HCT116 (cell line): Measurements from ENCODE around the gene IRGM. TPM values are rescaled to one million over a fixed set of nuclear protein-coding genes. Genes with fewer than 3 reads are reported as not detected.

Experiments
- ATAC-seq: fragments of 200-7000 bp; cut with Tn5 transposase; 2 replicates; pipeline ENCODE4 v1.9.1; 2020; ENCODE audit warnings: mild to moderate bottlenecking, moderate library complexity
- BruUV-seq: library from RNA; stranded (reverse); fragments of 400-500 nt; replicated peaks from 2 replicates; lab custom pipeline; 2021; lab: Mats Ljungman, UMichigan
- CTCF ChIA-PET: fragments of 300-600 bp; sonication (Branson Sonifier 250); formaldehyde crosslinking; loops from one replicate; lab custom pipeline; 2021; ENCODE audit warnings: antibody characterized with exemption; lab: Charles Lee
- POLR2A ChIA-PET: fragments of 300-600, 350-600 bp; sonication (Branson Sonifier 250); formaldehyde crosslinking; loops from one replicate; lab custom pipeline; 2021; ENCODE audit warnings: antibody characterized with exemption; lab: Charles Lee
- RAD21 ChIA-PET, 2 experiments: fragments of 300-600 bp; sonication (Branson Sonifier 250); formaldehyde crosslinking; loops; one replicate each; lab custom pipeline; 2023; ENCODE audit warnings: low total read pairs in 2 of 2; ENCODE audit not compliant: uncharacterized antibody in 2 of 2, unreplicated experiment in 2 of 2, low non-redundant PET in 1 of 2; lab: Charles Lee
- DNase-seq: peaks from one replicate; pipeline ENCODE4 v3.0.0-alpha.2; 2010; ENCODE audit warnings: low read depth, low spot score
- H2AFZ ChIP-seq: fragments of 200-600 bp; shearing (Covaris generic), sonication (generic); 2 replicates; pipeline ENCODE4 v1.6.1; 2017; ENCODE audit warnings: low read depth, mixed run types, mixed read lengths, antibody characterized with exemption, low read length; ENCODE audit not compliant: poor library complexity, severe bottlenecking
- H3K27ac ChIP-seq: 2 replicates; pipeline ENCODE4 v1.5.1; 2012; ENCODE audit warnings: low read depth, low read length
- H3K27me3 ChIP-seq: fragments of 200-600 bp; sonication (generic); 2 replicates; pipeline ENCODE4 v1.6.1; 2016; ENCODE audit warnings: mixed run types, low read length, mixed read lengths; ENCODE audit not compliant: insufficient read depth
- H3K36me3 ChIP-seq, 2 experiments: fragments of 200-500 bp in 1 of 2; fragments of 200-600 bp in 1 of 2; sonication (Bioruptor generic) in 1 of 2; sonication (generic) in 1 of 2; 2 replicates each; pipeline versions ENCODE4 v1.5.1 to v1.6.1; 2014 to 2016; ENCODE audit warnings: low read length in 2 of 2, inconsistent platforms in 1 of 2, mixed read lengths in 1 of 2, mixed run types in 1 of 2; ENCODE audit not compliant: insufficient read depth in 2 of 2, control insufficient read depth in 1 of 2
- H3K4me1 ChIP-seq, 2 experiments: fragments of 200-600 bp in 1 of 2; sonication (generic) in 1 of 2; 2 replicates each; pipeline versions ENCODE4 v1.5.1 to v1.6.1; 2012 to 2017; ENCODE audit warnings: low read length in 2 of 2, inconsistent platforms in 1 of 2, mild to moderate bottlenecking in 1 of 2, mixed read lengths in 1 of 2, mixed run types in 1 of 2, moderate library complexity in 1 of 2; ENCODE audit not compliant: insufficient read depth in 2 of 2, control insufficient read depth in 1 of 2
- H3K4me2 ChIP-seq: fragments of 200-600 bp; sonication (generic); 2 replicates; pipeline ENCODE4 v1.6.1; 2017; ENCODE audit warnings: mixed run types, low read length, mixed read lengths
- H3K4me3 ChIP-seq, 2 experiments: fragments of 200-600 bp in 1 of 2; sonication (generic) in 1 of 2; replicated peaks in 1 of 2; 2 replicates each; pipeline ENCODE4 v1.5.1; 2011 to 2016; ENCODE audit warnings: low read length in 2 of 2, control low read depth in 1 of 2, low read depth in 1 of 2, mild to moderate bottlenecking in 1 of 2, mixed read lengths in 1 of 2, mixed run types in 1 of 2
- H3K79me2 ChIP-seq: fragments of 200-600 bp; sonication (generic); 2 replicates; pipeline ENCODE4 v1.6.1; 2017; ENCODE audit warnings: mild to moderate bottlenecking, mixed run types, low read length, moderate library complexity, mixed read lengths; ENCODE audit not compliant: insufficient read depth
- H3K9ac ChIP-seq: fragments of 200-600 bp; sonication (generic); 2 replicates; pipeline ENCODE4 v1.6.1; 2016; ENCODE audit warnings: low read length, mixed read lengths
- H3K9me2 ChIP-seq: fragments of 200-600 bp; sonication (generic), shearing (Covaris generic); 2 replicates; pipeline ENCODE4 v1.6.1; 2017; ENCODE audit warnings: mixed run types, mild to moderate bottlenecking, moderate library complexity; ENCODE audit not compliant: insufficient read depth
- H3K9me3 ChIP-seq, 2 experiments: fragments of 200-500 bp in 1 of 2; fragments of 200-600 bp in 1 of 2; sonication (Bioruptor generic) in 1 of 2; sonication (generic) in 1 of 2; 2 replicates each; pipeline ENCODE4 v1.6.1; 2014 to 2017; ENCODE audit warnings: low read length in 2 of 2, mixed read lengths in 2 of 2, inconsistent platforms in 1 of 2, low read depth in 1 of 2, mild to moderate bottlenecking in 1 of 2, mixed run types in 1 of 2, moderate library complexity in 1 of 2; ENCODE audit not compliant: control insufficient read depth in 1 of 2, insufficient read depth in 1 of 2
- H4K20me1 ChIP-seq: fragments of 200-600 bp; sonication (generic), shearing (Covaris generic); 2 replicates; pipeline ENCODE4 v1.6.1; 2017; ENCODE audit warnings: mixed run types, mild to moderate bottlenecking, moderate library complexity; ENCODE audit not compliant: insufficient read depth
- CBX3 ChIP-seq: IDR thresholded peaks from 2 replicates; pipeline ENCODE4 v1.6.1; 2012; ENCODE audit warnings: low read depth
- ELF1 ChIP-seq: IDR thresholded peaks from 2 replicates; pipeline ENCODE4 v1.6.1; 2012; ENCODE audit warnings: low read depth, borderline replicate concordance
- EZH2 ChIP-seq: fragments of 200-600 bp; sonication (generic); IDR thresholded peaks from 2 replicates; pipeline ENCODE4 v1.6.1; 2017; ENCODE audit warnings: antibody characterized with exemption, mixed run types
- JUND ChIP-seq: IDR thresholded peaks from 2 replicates; pipeline ENCODE4 v1.6.1; 2012
- MAX ChIP-seq: IDR thresholded peaks from 2 replicates; pipeline ENCODE4 v1.6.1; 2012
- POLR2A ChIP-seq: IDR thresholded peaks from 2 replicates; pipeline ENCODE4 v1.7.0; 2011; ENCODE audit warnings: borderline replicate concordance; ENCODE audit not compliant: insufficient read depth, insufficient read length; ENCODE audit errors: extremely low read depth
- SIN3A ChIP-seq: IDR thresholded peaks from 2 replicates; pipeline ENCODE4 v1.6.1; 2012; ENCODE audit warnings: low read depth
- SP1 ChIP-seq: IDR thresholded peaks from 2 replicates; pipeline ENCODE4 v1.6.1; 2012; ENCODE audit warnings: low read depth
- TCF7L2 ChIP-seq: IDR thresholded peaks from 2 replicates; pipeline ENCODE4 v1.7.0; 2011; ENCODE audit warnings: borderline replicate concordance, inconsistent platforms; ENCODE audit not compliant: insufficient read depth, insufficient read length; ENCODE audit errors: extremely low read depth
- ZFX ChIP-seq: fragments of 450-650 bp; IDR thresholded peaks from 2 replicates; pipeline ENCODE4 v1.6.1; 2017
- ZNF274 ChIP-seq: fragments of 200-500 bp; sonication (Bioruptor generic); IDR thresholded peaks from 2 replicates; pipeline ENCODE4 v1.6.1; 2014; ENCODE audit warnings: mild to moderate bottlenecking, low read depth, low read length, inconsistent platforms
- intact Hi-C: fragments of 100-400 bp; cut with micrococcal nuclease; formaldehyde crosslinking; loops from 2 replicates; pipeline ENCODE4 v1.10.0; 2022
- total RNA-seq: library from RNA; stranded (reverse); gene quantifications from one replicate; pipeline ENCODE4 v1.2.1, GENCODE V29; 2021; ENCODE audit not compliant: unreplicated experiment
- TF ChIP-seq, protein P1 (sequence below), 3 experiments: fragments of 200-600 bp in 1 of 3; sonication (generic) in 1 of 3; IDR thresholded peaks in 2 of 3; conservative IDR thresholded peaks in 1 of 3; 2 replicates each; pipeline ENCODE4 v1.5.1; 2012 to 2017; ENCODE audit warnings: low read depth in 2 of 3, low read length in 2 of 3, antibody characterized with exemption in 1 of 3, borderline replicate concordance in 1 of 3, control low read depth in 1 of 3, mild to moderate bottlenecking in 1 of 3, mixed read lengths in 1 of 3, mixed run types in 1 of 3, moderate library complexity in 1 of 3; ENCODE audit not compliant: insufficient read depth in 1 of 3
- TF ChIP-seq, protein P2 (sequence below): IDR thresholded peaks from 2 replicates; pipeline ENCODE4 v1.6.1; 2011; ENCODE audit warnings: mild to moderate bottlenecking, low read length, moderate library complexity; ENCODE audit not compliant: insufficient replicate concordance; ENCODE audit errors: extremely low read depth
- TF ChIP-seq, protein P3 (sequence below): IDR thresholded peaks from 2 replicates; pipeline ENCODE4 v1.6.1; 2012; ENCODE audit warnings: low read depth
- TF ChIP-seq, protein P4 (sequence below): IDR thresholded peaks from 2 replicates; pipeline ENCODE4 v1.6.1; 2012

IRGM gene
- total RNA-seq, 1 experiment from 2014 or later, result not detected

DNA sequence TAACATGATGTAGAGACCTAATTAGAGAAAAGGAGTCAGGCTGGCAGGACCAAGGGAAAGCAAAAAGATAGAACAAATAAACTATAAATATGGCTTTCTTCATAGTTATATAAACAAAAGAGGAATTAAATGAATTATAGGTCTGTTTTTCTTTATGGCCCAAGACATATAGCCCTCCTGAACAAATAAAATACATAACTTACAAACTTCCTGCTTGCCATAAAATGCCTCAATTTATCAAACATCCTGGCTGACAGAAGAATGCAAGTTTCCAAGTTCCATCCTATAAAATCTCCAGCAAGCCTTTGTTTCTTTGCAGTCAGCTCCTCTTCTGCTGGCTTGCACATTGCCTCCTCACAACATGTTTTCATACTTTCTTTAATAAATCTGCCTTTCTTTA, 31.3 kb upstream of the IRGM start:
- BruUV-seq, result no TSS peak
- intact Hi-C loops, result no loop called here
- Histone ChIP-seq H3K9me2 (0 out of 2 replicates have a peak, but pooled peaks cover 5% of the 10 kb centered on the region), H3K36me3 (no peaks in the 10 kb centered on the region), H2AFZ (no peak overlapping the region), H3K27ac (no peak overlapping the region), H3K79me2 (no peaks in the 10 kb centered on the region), H3K4me1 (no peaks in the 10 kb centered on the region), H3K9ac (no peak overlapping the region), H3K4me2 (no peak overlapping the region), H3K9me3 (no peaks in the 10 kb centered on the region), H3K4me3 (no peak overlapping the region), H3K27me3 (no peaks in the 10 kb centered on the region), H4K20me1 (no peaks in the 10 kb centered on the region)
- no peak for TF ChIP-seq CBX3
- TF ChIP-seq POLR2A, result no peak
- TF ChIP-seq, protein P1, sequence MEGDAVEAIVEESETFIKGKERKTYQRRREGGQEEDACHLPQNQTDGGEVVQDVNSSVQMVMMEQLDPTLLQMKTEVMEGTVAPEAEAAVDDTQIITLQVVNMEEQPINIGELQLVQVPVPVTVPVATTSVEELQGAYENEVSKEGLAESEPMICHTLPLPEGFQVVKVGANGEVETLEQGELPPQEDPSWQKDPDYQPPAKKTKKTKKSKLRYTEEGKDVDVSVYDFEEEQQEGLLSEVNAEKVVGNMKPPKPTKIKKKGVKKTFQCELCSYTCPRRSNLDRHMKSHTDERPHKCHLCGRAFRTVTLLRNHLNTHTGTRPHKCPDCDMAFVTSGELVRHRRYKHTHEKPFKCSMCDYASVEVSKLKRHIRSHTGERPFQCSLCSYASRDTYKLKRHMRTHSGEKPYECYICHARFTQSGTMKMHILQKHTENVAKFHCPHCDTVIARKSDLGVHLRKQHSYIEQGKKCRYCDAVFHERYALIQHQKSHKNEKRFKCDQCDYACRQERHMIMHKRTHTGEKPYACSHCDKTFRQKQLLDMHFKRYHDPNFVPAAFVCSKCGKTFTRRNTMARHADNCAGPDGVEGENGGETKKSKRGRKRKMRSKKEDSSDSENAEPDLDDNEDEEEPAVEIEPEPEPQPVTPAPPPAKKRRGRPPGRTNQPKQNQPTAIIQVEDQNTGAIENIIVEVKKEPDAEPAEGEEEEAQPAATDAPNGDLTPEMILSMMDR (IDR thresholded peaks at IDR 0.05 in 2 of 3, conservative IDR thresholded peaks at IDR 0.05 in 1 of 3; ENCODE audit: borderline replicate concordance in 1 of 3, insufficient read depth in 1 of 3, low read depth in 2 of 3, low read length in 2 of 3), result no peak
- TF ChIP-seq JUND, result no peak
- no peak for TF ChIP-seq ZNF274
- no peak for TF ChIP-seq SP1
- no peak for TF ChIP-seq ZFX
- TF ChIP-seq, protein P2, sequence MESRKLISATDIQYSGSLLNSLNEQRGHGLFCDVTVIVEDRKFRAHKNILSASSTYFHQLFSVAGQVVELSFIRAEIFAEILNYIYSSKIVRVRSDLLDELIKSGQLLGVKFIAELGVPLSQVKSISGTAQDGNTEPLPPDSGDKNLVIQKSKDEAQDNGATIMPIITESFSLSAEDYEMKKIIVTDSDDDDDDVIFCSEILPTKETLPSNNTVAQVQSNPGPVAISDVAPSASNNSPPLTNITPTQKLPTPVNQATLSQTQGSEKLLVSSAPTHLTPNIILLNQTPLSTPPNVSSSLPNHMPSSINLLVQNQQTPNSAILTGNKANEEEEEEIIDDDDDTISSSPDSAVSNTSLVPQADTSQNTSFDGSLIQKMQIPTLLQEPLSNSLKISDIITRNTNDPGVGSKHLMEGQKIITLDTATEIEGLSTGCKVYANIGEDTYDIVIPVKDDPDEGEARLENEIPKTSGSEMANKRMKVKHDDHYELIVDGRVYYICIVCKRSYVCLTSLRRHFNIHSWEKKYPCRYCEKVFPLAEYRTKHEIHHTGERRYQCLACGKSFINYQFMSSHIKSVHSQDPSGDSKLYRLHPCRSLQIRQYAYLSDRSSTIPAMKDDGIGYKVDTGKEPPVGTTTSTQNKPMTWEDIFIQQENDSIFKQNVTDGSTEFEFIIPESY, result no peak
- TF ChIP-seq TCF7L2, result no peak
- TF ChIP-seq, protein P3, sequence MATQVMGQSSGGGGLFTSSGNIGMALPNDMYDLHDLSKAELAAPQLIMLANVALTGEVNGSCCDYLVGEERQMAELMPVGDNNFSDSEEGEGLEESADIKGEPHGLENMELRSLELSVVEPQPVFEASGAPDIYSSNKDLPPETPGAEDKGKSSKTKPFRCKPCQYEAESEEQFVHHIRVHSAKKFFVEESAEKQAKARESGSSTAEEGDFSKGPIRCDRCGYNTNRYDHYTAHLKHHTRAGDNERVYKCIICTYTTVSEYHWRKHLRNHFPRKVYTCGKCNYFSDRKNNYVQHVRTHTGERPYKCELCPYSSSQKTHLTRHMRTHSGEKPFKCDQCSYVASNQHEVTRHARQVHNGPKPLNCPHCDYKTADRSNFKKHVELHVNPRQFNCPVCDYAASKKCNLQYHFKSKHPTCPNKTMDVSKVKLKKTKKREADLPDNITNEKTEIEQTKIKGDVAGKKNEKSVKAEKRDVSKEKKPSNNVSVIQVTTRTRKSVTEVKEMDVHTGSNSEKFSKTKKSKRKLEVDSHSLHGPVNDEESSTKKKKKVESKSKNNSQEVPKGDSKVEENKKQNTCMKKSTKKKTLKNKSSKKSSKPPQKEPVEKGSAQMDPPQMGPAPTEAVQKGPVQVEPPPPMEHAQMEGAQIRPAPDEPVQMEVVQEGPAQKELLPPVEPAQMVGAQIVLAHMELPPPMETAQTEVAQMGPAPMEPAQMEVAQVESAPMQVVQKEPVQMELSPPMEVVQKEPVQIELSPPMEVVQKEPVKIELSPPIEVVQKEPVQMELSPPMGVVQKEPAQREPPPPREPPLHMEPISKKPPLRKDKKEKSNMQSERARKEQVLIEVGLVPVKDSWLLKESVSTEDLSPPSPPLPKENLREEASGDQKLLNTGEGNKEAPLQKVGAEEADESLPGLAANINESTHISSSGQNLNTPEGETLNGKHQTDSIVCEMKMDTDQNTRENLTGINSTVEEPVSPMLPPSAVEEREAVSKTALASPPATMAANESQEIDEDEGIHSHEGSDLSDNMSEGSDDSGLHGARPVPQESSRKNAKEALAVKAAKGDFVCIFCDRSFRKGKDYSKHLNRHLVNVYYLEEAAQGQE, result no peak
- TF ChIP-seq MAX, result no peak
- no peak for TF ChIP-seq ELF1
- TF ChIP-seq, protein P4, sequence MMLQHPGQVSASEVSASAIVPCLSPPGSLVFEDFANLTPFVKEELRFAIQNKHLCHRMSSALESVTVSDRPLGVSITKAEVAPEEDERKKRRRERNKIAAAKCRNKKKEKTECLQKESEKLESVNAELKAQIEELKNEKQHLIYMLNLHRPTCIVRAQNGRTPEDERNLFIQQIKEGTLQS, result no peak
- TF ChIP-seq SIN3A, result no peak
- TF ChIP-seq EZH2, result no peak
- DNase-seq (no peak), ATAC-seq (no peak)
- ChIA-PET CTCF (no interaction called here), POLR2A (no interaction called here), RAD21 (no interaction called here)
